NCI-H226 (cell line): ENCODE data around the gene NFKB2.

Experiments used
- DNase-seq: peaks from one replicate; pipeline ENCODE4 v3.0.0-alpha.2; 2015

NFKB2 gene

DNA sequence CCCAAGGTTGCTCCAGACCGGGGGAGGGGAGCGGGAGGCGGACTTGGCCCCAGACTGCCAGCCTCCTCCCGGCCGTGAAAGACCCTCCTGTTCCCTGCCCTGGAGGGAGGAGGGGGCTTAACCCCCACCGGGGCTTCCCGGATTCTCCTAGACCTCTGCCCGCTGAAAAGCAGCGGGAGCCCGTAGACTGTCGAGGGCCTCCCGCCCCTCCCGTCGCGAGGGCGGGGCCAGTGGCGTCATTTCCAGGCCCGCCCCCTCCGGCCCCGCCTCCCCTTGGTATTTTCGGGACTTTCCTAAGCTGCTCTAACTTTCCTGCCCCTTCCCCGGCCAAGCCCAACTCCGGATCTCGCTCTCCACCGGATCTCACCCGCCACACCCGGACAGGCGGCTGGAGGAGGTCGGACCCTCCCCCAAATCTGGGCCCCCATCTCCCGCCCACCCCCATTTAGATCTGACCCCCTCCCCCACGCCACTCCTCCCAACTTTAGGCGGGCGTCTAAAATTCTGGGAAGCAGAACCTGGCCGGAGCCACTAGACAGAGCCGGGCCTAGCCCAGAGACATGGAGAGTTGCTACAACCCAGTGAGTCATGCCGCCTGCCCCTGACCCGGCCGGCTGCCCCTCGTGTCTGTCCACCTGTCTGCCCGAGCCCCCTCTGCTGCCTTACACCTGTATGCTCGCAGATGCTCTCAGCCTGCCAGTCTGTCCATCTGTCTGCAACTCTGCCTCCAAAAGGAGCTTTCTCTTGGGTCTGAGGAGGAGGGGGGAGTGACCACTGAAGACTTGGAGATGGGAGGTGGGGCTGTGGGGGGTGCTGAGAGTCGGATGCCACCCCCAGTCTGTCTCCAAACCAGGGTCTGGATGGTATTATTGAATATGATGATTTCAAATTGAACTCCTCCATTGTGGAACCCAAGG lies at the start of gene NFKB2:
TSS of gene NFKB2 (plus strand) at position 306 of the 917 bp plus-strand sequence. CDS start at position 561, 255 bp downstream.
- peak; percentile 86 for DNase-seq

DNA sequence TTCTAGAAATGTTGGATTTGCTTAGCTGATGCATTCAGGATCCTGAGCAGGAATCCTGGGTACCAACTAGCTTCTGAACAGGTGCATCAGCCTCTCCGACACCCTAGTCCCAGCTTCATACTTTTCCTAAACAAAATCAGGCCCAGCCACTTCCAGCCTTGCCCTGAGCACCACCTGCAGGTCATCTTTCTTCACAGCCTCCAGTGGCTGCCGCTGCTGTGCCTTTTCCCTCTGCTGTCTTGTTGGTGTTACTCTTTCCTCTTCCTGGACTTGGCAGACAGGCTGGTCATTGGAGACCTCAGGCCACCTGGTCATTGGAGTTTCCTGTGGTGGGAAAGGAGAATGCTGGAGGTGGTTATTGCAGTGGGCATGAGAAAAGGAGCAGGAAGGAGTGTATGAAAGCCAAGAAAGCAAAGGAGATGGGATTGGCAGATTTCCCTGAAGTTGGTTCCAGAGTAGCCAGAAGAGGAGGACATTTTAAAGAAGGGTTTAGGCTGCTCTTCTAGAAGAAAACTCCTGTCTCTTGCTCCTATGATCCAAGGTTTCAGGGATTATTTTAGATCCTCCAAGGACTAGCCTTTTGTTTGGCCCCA lies 48.2 kb upstream of the NFKB2 start:
- DNase-seq: peak; percentile 36

- DNase-seq: peak; percentile 42
These were observed 43.3 kb upstream of the NFKB2 start for GRCh38 chr10:102352066-102352715.

DNA sequence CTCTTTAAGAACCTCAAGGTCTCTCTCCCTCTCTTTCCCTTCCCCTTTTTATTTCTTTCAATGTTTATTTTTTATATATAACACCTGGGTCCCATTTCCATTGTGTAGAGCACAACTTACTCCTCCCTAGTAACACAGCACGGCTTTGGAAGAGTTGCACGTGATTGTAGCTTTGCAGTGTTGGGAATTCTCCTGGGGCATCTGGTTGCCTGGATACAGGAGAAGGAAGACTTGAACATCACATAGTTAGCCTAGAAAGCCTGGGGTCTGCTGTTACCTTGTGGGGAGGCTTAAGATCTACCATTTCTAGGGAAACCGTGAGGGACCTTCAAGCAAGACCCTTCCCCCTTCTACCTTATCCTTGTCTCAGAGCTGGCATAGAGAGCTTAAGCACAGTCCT lies 41.1 kb upstream of the NFKB2 start:
- DNase-seq: no peak

GRCh38 chr10:102358712-102359382 lies 36.7 kb upstream of the NFKB2 start:
- no peak for DNase-seq

- DNase-seq: no peak
These were observed 28.1 kb upstream of the NFKB2 start for GRCh38 chr10:102367441-102367840.

DNA sequence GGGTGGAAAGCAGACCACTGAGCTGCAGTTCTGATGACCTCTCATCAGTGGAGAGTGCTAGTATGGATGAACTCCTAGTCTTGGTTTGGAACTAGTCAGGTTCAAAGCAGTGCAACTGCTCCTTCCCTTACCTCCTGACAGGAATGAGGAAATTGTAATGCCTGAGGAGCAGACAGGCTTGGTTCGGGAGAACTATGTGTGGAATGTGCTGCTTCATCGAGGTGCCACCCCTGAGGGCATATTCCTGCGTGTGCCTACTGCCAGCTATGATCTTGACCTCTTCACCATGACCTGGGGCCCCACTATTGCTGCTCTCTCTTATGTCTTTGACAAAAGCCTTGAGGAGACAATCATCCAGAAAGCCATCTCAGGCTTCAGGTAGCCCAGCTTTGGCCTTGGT lies 27.4 kb upstream of the NFKB2 start:
- peak; percentile 71 for DNase-seq

DNA sequence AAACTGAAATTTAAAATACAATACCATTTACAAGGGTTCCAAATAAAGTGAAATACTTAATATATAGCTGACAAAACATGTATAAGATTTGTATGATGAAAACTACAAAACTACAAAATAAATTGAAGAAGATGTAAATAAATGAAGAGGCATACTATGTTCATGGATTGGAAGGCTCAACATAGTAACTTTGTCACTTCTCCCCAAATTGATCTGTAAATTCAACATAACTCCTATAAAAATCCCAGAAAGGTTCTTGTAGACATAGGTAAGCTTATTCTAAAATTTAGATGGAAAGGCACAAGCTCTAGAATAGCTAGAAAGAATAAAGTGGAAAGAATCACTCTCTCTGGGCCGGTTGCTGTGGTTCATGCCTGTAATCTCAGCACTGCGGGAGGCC lies 24.2 kb upstream of the NFKB2 start:
- no peak for DNase-seq

DNA sequence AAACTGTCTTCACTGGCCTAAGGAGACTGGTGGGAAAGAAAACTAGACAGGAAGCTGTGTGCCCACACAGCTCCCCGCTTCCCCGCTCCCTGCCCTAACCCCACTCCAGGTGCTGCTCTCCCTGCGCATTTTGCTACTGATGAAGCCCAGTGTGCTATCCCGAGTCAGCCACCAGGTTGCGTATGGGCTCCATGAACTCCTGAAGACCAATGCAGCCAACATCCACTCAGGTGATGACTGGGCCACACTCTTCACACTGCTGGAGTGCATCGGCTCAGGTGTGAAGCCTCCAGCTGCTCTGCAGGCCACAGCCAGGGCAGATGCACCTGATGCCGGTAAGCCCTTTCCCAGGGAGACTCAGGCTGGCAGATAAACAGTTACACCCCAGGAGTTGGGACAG lies 20.3 kb upstream of the NFKB2 start:
- no peak for DNase-seq

- no peak for DNase-seq
These were observed 19.6 kb upstream of the NFKB2 start for GRCh38 chr10:102375867-102376266.

GRCh38 chr10:102376901-102377300 lies 18.6 kb upstream of the NFKB2 start:
- no peak for DNase-seq

- DNase-seq: no peak
These were observed 16.1 kb upstream of the NFKB2 start for GRCh38 chr10:102379383-102379782.

- DNase-seq: no peak
These were observed 13.5 kb upstream of the NFKB2 start for GRCh38 chr10:102381983-102382382.

DNA sequence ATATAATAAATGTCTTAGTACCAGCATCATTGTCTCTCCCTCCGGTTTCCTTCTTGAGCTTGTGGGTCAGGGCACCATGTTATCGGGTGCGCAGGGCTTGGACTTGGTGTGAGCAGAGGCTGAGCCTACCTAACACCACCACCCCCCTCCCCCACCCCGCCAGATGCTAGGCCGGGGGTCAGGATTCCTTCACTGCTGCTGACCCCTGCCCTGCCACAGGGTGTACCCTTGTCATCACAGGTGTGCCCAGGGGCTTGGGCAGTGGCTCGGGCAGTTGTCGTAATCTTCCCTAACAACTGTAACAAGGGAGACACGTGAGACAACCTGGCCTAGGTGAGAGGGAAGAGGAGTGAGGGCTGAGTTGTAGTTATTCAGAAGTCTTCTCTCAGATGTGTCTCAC lies 12.6 kb upstream of the NFKB2 start:
- DNase-seq: no peak

GRCh38 chr10:102384053-102384452 lies 11.5 kb upstream of the NFKB2 start:
- DNase-seq: no peak

DNA sequence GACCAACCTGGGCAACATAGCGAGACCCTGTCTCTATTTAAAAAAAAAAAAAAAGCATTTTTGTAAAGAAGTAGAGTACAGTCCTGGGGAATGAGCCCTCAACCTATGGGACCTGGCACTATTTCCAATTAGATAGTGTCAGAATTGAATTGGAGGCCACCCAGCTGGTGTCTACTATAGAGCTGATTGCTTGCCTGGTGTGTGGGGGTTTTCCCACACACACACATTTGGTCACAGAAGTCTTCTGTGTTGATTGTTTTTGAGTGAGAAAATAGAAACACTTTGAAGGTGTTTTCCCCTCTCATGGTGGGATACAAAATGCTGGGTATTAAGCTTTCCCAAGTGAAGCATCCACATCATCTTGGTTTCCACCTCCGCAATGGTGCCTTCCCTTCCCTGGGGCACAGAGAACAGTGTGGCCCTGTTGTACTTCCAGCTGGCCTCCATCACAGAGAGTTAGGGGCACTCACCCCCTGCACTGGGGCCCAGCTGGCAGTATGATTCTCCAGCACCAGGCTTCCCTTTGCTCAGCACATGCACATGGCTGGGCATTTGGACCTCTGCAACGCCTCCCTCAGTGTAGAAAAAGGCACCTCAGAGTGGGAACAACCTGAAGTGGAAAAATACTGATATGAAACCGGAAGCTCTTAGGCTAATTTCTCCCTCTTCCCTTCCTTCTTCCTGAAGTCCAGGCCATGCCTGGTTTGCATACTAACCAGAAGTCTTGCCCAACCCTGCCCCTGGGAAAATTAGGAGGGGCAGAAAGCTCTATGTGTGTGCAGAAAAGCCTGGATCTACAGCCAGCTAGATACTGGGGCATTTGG lies 10.7 kb upstream of the NFKB2 start:
- peak; percentile 41 for DNase-seq

GRCh38 chr10:102389894-102390293 lies 5.6 kb upstream of the NFKB2 start:
- DNase-seq: no peak

DNA sequence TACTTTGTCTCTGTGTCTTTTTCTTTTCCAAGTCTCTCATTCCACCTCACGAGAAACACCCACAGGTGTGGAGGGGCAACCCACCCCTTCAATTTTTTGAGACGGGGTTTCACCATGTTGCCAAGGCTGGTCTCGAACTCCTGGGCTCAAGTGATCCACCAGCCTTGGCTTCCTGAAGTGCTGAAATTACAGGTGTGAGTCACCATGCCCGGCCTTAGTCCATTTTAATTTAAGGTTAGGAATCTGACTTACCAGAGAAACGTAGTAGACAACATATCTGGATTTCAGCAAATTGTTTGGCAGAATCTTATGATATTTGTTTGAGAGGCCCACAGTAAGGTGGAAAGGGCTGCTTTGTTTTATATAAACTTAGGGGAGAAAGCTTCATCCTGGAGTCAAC lies 3.2 kb upstream of the NFKB2 start:
- DNase-seq: no peak

DNA sequence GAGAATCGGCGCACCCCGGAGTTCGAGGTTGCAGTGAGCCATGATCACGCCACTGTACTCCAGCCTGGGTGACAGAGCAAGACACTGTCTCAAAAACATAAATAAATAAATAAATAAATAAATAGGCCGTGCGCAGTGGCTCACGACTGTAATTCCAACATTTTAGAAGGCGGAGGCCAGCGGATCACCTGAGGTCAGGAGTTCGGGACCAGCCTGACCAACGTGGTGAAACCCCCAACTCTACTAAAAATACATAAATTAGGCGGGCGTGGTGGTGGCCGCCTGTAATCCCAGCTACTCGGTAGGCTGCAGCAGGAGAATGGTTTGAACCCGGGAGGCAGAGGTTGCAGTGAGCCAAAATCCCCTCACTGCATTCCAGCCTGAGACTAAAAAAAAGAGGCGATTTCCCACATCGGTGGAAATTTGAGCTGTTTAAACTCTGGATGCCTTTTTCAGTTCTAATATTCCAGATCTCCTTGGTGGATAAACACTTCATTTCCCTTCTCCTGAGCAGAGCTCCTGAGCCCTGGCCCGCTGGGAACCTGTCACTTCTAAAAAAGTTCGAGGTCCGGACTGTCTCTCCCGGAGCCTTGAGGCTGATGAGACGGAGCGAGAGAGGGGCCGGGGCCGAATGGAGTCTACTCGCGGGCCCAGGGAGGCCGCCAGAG lies 2.0 kb upstream of the NFKB2 start:
- no peak for DNase-seq

- DNase-seq: peak; percentile 90
These were observed 1.3 kb upstream of the NFKB2 start for GRCh38 chr10:102394079-102394800.

- peak; percentile 51 for DNase-seq
These were observed 605 bp upstream of the NFKB2 start for GRCh38 chr10:102394801-102395399.
